Astrocyte of the cerebellum (primary cell): Measurements from ENCODE around the gene ZNF675.
"Not testable (repeated sequence)": the region's sequence is repeated elsewhere in the genome, so short reads cannot be mapped to it uniquely, and the experiment has no call there.

ENCODE experiments used
- DNase-seq: peaks from one replicate; pipeline ENCODE4 v3.0.0-alpha.2; 2011; ENCODE audit warnings: low read depth
- H3K4me3 ChIP-seq: 2 replicates; pipeline ENCODE4 v1.5.1; 2011; ENCODE audit warnings: mild to moderate bottlenecking, low read depth, low read length, moderate library complexity
- CTCF ChIP-seq: IDR thresholded peaks from 2 replicates; pipeline ENCODE4 v1.5.1; 2012; ENCODE audit warnings: low read length, low read depth, moderate library complexity, mild to moderate bottlenecking; ENCODE audit errors: missing control alignments
- in situ Hi-C: cut with HindIII; loops from 2 replicates; pipeline ENCODE4 v1.10.0; 2017; ENCODE audit warnings: low sequenced_read_pairs

The ZNF675 gene

DNA sequence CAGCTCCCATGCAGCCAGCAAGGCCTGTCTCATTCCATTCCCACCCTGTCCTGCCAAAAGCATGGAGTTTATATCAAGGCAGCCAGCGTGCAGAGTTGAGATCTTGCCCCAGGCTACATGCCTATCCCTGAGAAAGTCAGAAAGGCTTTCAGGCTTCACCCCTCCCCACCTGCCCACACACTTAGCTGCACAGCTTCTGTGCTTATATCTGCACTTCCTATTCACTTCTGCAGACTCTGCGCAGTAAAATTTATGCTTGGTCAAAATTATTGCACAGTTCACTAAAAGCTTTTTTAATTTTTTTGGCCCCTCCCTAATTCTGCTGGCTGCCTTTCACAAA is 12.5 kb upstream of the ZNF675 start:
- in situ Hi-C loops, result no loop called here
- DNase-seq, result no peak
- no peak for TF ChIP-seq CTCF
- H3K4me3 ChIP-seq, result no peak overlapping the region

- in situ Hi-C loops, result no loop called here
- H3K4me3 ChIP-seq, result no peak overlapping the region
- no peak for TF ChIP-seq CTCF
- DNase-seq, result no peak
Measured at GRCh38 chr19:23698711-23699520, 11.9 kb upstream of the ZNF675 start.

GRCh38 chr19:23692937-23693336 is 5.9 kb upstream of the ZNF675 start:
- in situ Hi-C loops, DNase-seq, H3K4me3 ChIP-seq: not testable (repeated sequence)

DNA sequence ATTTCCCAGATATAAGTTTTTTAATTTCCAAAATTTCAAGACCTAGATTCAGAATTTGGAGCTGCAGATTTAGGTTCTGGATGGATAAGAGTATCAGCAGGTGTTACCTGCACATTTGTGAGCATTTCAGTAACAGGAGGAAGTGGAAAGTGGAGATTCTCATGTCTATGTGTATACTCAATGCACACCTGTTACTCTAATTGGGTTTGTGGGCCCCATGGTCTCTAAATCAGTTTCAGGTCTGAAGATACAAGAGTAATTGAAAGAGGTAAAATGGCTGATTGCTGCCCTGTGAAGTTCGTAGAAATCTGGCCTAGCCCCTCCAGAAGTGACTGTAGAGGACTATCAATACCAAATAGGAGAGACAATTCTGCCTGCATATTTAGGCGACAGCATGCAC is 13.9 kb downstream of the ZNF675 start:
- in situ Hi-C loops, result no loop called here
- H3K4me3 ChIP-seq, result no peak overlapping the region
- DNase-seq, result no peak
- no peak for TF ChIP-seq CTCF

DNA sequence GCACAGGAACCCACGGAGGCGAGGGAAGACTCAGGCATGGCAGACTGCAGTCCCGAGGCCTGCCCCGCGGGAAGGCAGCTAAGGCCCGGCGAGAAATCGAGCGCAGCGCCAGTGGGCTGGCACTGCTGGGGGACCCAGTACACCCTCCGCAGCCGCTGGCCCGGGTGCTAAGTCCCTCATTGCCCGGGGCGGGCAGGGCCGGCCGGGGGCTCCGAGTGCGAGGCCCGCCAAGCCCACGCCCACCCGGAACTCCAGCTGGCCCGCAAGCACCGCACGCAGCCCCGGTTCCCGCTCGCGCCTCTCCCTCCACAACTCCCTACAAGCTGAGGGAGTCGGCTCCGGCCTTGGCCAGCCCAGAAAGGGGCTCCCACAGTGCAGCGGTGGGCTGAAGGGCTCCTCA is 18.4 kb downstream of the ZNF675 start:
- H3K4me3 ChIP-seq, DNase-seq, in situ Hi-C loops: not testable (repeated sequence)

DNA sequence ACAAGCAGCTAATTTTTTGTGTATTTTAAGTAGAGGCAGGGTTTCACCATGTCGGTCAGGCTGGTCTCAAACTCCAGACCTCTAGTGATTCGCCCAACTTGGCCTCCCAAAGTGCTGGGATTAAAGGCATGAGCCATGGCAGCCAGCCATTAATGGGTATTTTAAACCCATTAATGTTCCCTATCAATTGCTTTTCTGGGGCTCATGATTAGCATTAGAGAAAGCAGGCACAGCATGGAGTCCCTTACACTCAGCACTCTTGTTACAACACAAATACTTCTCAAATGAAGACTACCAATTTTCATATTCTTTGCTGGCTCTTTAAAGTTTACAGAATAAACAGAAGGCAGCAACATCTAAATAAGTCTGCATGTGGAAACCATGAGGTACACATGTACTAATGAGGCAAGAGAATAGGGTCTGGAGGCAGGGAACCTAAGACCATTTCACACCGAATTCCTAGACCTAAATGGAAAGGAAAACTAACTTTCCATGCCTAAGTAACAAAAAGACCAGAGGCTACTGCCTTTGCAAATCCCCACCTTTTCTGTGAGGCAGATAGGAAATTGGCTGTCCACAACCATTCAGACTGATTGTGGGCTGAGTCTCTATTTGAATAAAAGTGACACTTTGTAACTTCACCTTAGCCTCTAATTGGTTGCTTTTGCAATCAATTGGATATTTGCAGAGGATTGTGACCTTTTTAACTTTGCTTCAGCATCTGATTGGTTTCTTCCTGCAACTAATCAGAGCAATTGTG is 21.2 kb downstream of the ZNF675 start:
- in situ Hi-C loops, result no loop called here
- no peak overlapping the region for H3K4me3 ChIP-seq
- DNase-seq, result no peak
- no peak for TF ChIP-seq CTCF

GRCh38 chr19:23649817-23650216 is 37.2 kb downstream of the ZNF675 start:
- DNase-seq, in situ Hi-C loops, H3K4me3 ChIP-seq: not testable (repeated sequence)
